Neuron (in vitro differentiated cells): ENCODE measurements around the gene HOXA4.
A peak's percentile ranks its signal among the peaks of the same experiment; 100 is the strongest.

Experiments used
- H2AFZ ChIP-seq: one replicate; pipeline ENCODE4 v1.6.1; 2013; ENCODE audit warnings: low read depth, mild to moderate bottlenecking, inconsistent platforms, low read length, moderate library complexity
- H3K27me3 ChIP-seq: one replicate; pipeline ENCODE4 v1.6.1; 2013; ENCODE audit warnings: low read length; ENCODE audit not compliant: insufficient read depth
- H3K36me3 ChIP-seq: one replicate; pipeline ENCODE4 v1.6.1; 2013; ENCODE audit warnings: low read length; ENCODE audit not compliant: insufficient read depth
- H3K4me1 ChIP-seq: one replicate; pipeline ENCODE4 v1.6.1; 2013; ENCODE audit warnings: low read length; ENCODE audit not compliant: insufficient read depth
- H3K4me3 ChIP-seq: 2 replicates; pipeline ENCODE4 v1.5.1; 2013; ENCODE audit warnings: mild to moderate bottlenecking, low read length, moderate library complexity
- H3K9me3 ChIP-seq: one replicate; pipeline ENCODE4 v1.6.1; 2013; ENCODE audit warnings: low read length

The HOXA4 gene

GRCh38 chr7:27173511-27173955 lies 43.0 kb upstream of the HOXA4 start:
- H3K9me3 ChIP-seq, result peaks cover 5% of the 10 kb centered on the region
- H2AFZ ChIP-seq, result peak overlapping the region; percentile 80
- peaks cover 99% of the 10 kb centered on the region for H3K27me3 ChIP-seq
- no peak overlapping the region for H3K4me3 ChIP-seq
- peaks cover 3% of the 10 kb centered on the region for H3K4me1 ChIP-seq
- no peaks in the 10 kb centered on the region for H3K36me3 ChIP-seq

DNA sequence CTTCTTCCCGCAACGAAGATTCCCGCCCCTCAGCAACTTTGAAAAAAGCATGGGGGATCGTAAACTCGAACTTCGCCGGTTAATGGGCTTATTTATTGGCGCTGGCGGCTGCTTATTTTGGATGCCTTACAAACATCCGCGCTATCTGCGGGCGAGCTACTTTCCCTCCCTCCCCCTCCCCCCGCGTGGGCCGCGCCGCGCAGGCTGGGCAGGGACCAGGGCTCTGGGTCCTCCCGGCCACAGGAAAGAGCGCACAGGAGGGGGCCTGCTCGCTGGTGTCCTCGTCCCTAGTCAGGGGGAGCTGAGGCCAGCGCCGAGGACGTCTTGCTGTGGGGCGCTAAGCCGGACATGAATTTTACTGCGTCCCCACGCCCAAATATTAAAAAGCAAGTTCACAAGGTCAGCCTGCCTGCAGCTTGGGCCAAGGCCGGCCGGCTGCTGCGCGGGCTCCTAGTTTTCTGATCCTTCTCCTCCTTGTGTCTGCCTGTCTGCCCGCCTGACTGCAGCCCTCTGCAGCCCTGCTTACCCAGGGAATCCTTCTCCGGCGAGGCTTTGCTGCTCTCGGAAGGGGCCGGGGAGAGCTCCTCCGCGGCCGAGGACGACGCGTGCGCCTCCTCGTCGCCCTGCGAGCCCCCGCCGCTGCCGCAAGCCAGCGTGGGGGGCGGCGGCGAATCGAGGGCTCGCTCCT lies 42.4 kb upstream of the HOXA4 start:
- H3K27me3 ChIP-seq, result peaks cover 99% of the 10 kb centered on the region
- H3K4me3 ChIP-seq, result no peak overlapping the region

DNA sequence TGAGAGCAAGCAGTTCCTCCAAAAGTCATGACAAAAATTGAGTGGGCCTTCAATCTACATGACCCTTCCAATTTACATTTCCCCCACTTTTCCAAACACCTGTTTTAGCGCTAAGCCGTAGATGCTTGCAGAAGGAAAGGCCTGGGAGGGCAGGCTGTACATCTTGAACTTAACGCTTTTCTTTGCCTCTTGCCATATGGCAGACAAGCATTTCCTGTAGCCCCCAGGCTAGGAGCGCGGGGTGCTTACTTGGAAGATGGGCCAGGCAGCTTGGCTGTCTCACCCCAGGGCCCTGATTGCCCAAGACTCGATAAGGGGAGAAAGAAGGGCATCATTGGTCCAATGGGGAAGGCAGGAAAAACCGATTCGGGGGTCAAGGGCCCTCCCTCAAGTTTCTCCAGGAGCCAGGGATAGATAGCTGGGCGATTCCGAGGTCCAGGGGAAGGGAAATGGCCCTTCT lies 41.8 kb upstream of the HOXA4 start:
- peaks cover 5% of the 10 kb centered on the region for H3K9me3 ChIP-seq
- peaks cover 3% of the 10 kb centered on the region for H3K4me1 ChIP-seq
- H3K4me3 ChIP-seq, result no peak overlapping the region
- H3K27me3 ChIP-seq, result peaks cover 99% of the 10 kb centered on the region
- H3K36me3 ChIP-seq, result no peaks in the 10 kb centered on the region
- no peak overlapping the region for H2AFZ ChIP-seq

More for the DNA sequence above, 42.4 kb upstream of the HOXA4 start:
- no peaks in the 10 kb centered on the region for H3K36me3 ChIP-seq
- peaks cover 5% of the 10 kb centered on the region for H3K9me3 ChIP-seq
- H3K4me1 ChIP-seq, result peaks cover 3% of the 10 kb centered on the region
- H2AFZ ChIP-seq, result peak overlapping the region; percentile 80

GRCh38 chr7:27171637-27172314 lies 41.2 kb upstream of the HOXA4 start:
- Histone ChIP-seq H2AFZ (no peak overlapping the region), H3K4me3 (no peak overlapping the region), H3K27me3 (peaks cover 99% of the 10 kb centered on the region), H3K9me3 (peaks cover 5% of the 10 kb centered on the region), H3K36me3 (no peaks in the 10 kb centered on the region), H3K4me1 (peaks cover 3% of the 10 kb centered on the region)

- H3K4me3 ChIP-seq, result no peak overlapping the region
- no peaks in the 10 kb centered on the region for H3K36me3 ChIP-seq
- peaks cover 99% of the 10 kb centered on the region for H3K27me3 ChIP-seq
- H2AFZ ChIP-seq, result no peak overlapping the region
- H3K4me1 ChIP-seq, result peaks cover 3% of the 10 kb centered on the region
- H3K9me3 ChIP-seq, result peaks cover 5% of the 10 kb centered on the region
Measured at GRCh38 chr7:27171325-27171636, 40.7 kb upstream of the HOXA4 start.

GRCh38 chr7:27170426-27171324 lies 40.1 kb upstream of the HOXA4 start:
- Histone ChIP-seq H3K9me3 (peaks cover 5% of the 10 kb centered on the region), H3K27me3 (peaks cover 99% of the 10 kb centered on the region), H3K36me3 (no peaks in the 10 kb centered on the region), H3K4me3 (no peak overlapping the region), H3K4me1 (peaks cover 3% of the 10 kb centered on the region), H2AFZ (no peak overlapping the region)

DNA sequence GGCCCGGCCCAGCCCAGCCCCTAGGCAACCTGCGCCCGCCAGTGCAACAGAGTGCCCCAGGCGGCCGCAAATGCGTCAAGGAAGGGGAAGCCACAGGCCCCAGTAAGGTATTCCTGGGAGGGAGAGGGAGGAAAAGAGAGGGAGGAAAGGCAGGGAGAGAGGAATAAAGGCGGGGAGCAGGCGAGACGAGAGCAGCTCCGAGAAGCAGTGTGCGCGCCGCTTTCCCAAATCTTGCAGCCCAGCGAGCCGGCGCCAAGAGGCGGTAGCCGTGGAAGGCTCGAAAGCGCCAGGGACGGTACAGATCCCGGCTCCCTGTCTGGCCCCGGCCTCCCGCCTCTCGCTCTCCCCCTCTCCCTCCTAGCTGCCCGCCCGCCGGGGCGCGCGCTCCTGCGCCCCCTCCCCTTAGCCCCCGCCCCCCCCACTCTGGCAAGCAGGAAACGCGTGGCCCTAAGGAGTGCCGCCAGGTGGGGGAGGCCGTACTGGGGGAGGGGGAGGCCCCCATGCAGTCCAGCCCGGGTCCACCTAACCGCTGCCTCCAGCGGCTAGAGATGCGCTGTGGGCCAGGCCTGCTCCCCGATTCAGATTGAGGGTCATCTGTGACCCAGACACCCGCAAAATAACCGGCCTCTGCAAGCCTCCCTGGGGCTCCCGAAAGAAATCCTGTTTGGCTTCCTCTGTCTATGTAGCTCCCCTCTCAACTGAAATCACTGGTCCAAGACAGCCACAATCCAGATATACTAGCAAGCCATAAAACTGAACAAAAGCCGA lies 39.3 kb upstream of the HOXA4 start:
- Histone ChIP-seq H3K9me3 (peaks cover 3% of the 10 kb centered on the region), H3K4me1 (peaks cover 3% of the 10 kb centered on the region), H3K36me3 (no peaks in the 10 kb centered on the region), H2AFZ (no peak overlapping the region), H3K27me3 (peaks cover 99% of the 10 kb centered on the region), H3K4me3 (no peak overlapping the region)

- peaks cover 99% of the 10 kb centered on the region for H3K27me3 ChIP-seq
- H3K36me3 ChIP-seq, result no peaks in the 10 kb centered on the region
- peaks cover 3% of the 10 kb centered on the region for H3K4me1 ChIP-seq
- no peak overlapping the region for H2AFZ ChIP-seq
- H3K4me3 ChIP-seq, result no peak overlapping the region
- no peaks in the 10 kb centered on the region for H3K9me3 ChIP-seq
Measured at GRCh38 chr7:27168265-27168947, 37.8 kb upstream of the HOXA4 start.

DNA sequence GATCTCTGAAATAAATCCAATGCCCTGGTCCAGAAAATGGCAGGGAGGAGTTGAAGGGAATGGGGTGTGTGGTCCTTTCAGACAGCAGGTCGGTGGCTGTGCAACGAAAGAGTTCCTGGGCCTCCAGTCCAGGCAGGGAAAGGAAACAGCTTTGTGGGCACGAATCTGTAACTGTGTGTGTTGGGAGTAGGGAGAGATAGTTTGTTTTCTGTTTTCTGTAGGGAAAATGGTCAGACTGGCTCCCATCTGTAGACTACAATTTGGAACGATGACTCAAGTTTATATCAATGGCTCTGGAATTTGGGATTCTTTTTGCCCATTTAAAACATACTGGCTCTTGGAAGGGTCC lies 37.3 kb upstream of the HOXA4 start:
- no peaks in the 10 kb centered on the region for H3K9me3 ChIP-seq
- H3K36me3 ChIP-seq, result no peaks in the 10 kb centered on the region
- no peak overlapping the region for H2AFZ ChIP-seq
- H3K4me1 ChIP-seq, result peaks cover 3% of the 10 kb centered on the region
- H3K27me3 ChIP-seq, result peaks cover 99% of the 10 kb centered on the region
- no peak overlapping the region for H3K4me3 ChIP-seq

GRCh38 chr7:27166531-27167505 lies 36.3 kb upstream of the HOXA4 start:
- H3K4me1 ChIP-seq, result peaks cover 3% of the 10 kb centered on the region
- H3K27me3 ChIP-seq, result peaks cover 99% of the 10 kb centered on the region
- no peaks in the 10 kb centered on the region for H3K9me3 ChIP-seq
- H2AFZ ChIP-seq, result no peak overlapping the region
- no peak overlapping the region for H3K4me3 ChIP-seq
- H3K36me3 ChIP-seq, result no peaks in the 10 kb centered on the region

DNA sequence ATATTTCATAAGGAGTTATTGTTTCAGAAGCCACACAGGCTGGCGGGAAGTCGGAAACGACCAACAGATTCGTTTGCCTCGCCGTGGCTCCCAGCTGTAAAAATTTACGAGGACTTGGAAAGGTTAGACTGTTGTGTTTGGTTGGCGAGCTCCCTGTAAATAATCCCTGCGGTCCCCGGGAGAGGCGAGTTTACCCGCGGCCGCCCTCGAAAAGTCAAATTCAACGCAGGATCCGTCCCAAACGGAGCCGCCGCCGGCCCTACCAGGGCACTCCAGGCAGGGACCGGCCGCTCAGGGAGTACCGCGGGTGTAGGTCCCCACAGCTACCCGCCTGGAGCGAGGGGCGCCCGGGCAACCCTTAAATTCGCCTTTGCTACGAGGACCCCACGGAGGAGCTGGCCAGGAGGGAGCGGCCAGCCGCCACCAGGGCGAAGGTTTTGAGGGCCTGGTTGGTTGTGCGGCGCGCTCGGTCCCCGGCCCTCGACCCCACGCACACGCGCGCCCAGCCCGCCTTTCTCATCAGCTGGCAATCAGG lies 35.5 kb upstream of the HOXA4 start:
- Histone ChIP-seq H3K36me3 (no peaks in the 10 kb centered on the region), H3K27me3 (peaks cover 96% of the 10 kb centered on the region), H3K4me1 (peaks cover 5% of the 10 kb centered on the region), H3K9me3 (no peaks in the 10 kb centered on the region), H3K4me3 (no peak overlapping the region), H2AFZ (no peak overlapping the region)
